HK-2 (cell line): ENCODE data around the gene BCL6B.

Experiments used
- DNase-seq: peaks from one replicate; pipeline ENCODE4 v3.0.0-alpha.2; 2018; ENCODE audit not compliant: unreplicated experiment

The BCL6B gene

GRCh38 chr17:7058831-7059447, 36.1 kb downstream of the BCL6B start:
- no peak for DNase-seq

DNA sequence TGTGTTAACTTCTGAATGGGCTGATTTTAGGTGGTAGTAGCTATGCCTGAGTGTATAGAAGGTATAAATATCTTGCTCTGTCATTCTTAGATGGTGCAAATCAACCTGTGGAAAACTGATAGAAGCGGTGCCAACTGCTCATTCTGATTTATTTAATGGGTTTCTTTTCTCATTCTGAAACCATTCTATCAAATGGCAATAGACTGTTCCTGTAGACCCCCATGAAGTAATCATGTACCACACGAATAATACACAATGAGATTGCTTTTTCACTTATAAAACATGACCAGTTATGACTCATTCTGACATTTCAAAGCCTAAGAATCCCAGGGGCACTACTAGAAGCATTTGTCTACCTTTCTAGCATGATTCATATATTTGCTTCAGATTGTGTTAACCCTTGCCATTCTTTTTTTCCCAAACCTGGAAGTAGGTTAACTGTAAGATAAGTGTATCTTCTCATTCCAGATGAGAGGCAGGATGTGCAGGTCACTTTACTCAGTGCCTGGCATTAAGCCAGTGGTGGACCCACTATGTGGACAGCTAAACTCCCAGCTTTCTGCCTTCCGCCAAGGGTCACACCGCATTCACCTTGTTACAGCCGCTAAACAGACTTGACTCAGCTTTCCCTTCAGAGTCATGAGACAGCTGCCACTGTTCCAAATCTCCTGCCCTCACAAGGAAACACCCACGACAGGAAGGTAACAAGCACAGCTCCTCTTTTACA, 37.5 kb downstream of the BCL6B start:
- peak; percentile 81 for DNase-seq

GRCh38 chr17:7063518-7064094, 40.8 kb downstream of the BCL6B start:
- DNase-seq: no peak

- no peak for DNase-seq
Observed at GRCh38 chr17:7064261-7064660, 41.4 kb downstream of the BCL6B start.

GRCh38 chr17:7067198-7067597, 44.3 kb downstream of the BCL6B start:
- DNase-seq: no peak

DNA sequence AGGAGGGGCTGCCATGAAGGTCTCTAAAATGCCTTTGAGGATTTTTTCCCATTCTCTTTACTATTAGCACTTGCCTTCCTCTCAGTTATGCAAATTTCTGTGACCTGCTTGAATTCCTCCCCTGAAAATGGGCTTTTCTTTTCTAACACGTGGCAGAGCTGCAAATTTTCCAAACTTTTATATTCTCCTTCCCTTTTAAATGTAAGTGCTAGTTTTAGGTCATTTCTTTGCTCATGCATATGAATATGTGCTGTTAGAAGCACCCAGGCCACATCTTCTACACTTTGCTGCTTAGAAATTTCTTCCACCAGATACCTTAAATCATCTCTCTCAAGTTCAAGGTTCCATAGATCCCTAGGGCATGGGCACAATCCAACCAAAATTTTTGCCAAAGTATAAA, 45.4 kb downstream of the BCL6B start:
- no peak for DNase-seq

GRCh38 chr17:7070712-7071111, 47.9 kb downstream of the BCL6B start:
- DNase-seq: no peak

GRCh38 chr17:7072406-7072805, 49.6 kb downstream of the BCL6B start:
- no peak for DNase-seq

GRCh38 chr17:7074931-7075330, 52.1 kb downstream of the BCL6B start:
- DNase-seq: no peak

GRCh38 chr17:7077911-7078546, 55.2 kb downstream of the BCL6B start:
- DNase-seq: no peak

- no peak for DNase-seq
Observed at GRCh38 chr17:7078711-7079110, 55.9 kb downstream of the BCL6B start.
